Activated naive CD8-positive, alpha-beta T cell (primary cell): ENCODE measurements around the gene PARVG.
A peak's percentile ranks its signal among the peaks of the same experiment; 100 is the strongest.

Source experiments
- H3K27ac Mint-ChIP-seq: one replicate; pipeline ENCODE4 v1.8.0; 2021; ENCODE audit warnings: mixed read lengths
- H3K27me3 Mint-ChIP-seq: one replicate; pipeline ENCODE4 v1.8.0; 2021; ENCODE audit warnings: mixed read lengths
- H3K36me3 Mint-ChIP-seq: one replicate; pipeline ENCODE4 v1.8.0; 2021; ENCODE audit warnings: mixed read lengths
- H3K4me1 Mint-ChIP-seq: one replicate; pipeline ENCODE4 v1.8.0; 2021; ENCODE audit warnings: low read depth, mixed read lengths
- H3K4me3 Mint-ChIP-seq: one replicate; pipeline ENCODE4 v1.8.0; 2021; ENCODE audit warnings: mild to moderate bottlenecking, mixed read lengths
- H3K9me3 Mint-ChIP-seq: one replicate; pipeline ENCODE4 v1.8.0; 2021; ENCODE audit warnings: low read depth, mixed read lengths

The PARVG gene

GRCh38 chr22:44180706-44181032 lies at the start of gene PARVG:
Gene PARVG (plus strand): TSS chr22:44180925. CDS start chr22:44183330, 2,405 bp downstream.
- H3K36me3 Mint-ChIP-seq, result peaks cover 2% of the 10 kb centered on the region
- H3K27me3 Mint-ChIP-seq, result no peaks in the 10 kb centered on the region
- H3K27ac Mint-ChIP-seq, result peak within 1 kb of the TSS; percentile 96
- H3K9me3 Mint-ChIP-seq, result no peaks in the 10 kb centered on the region
- peaks cover 29% of the 10 kb centered on the region for H3K4me1 Mint-ChIP-seq
- H3K4me3 Mint-ChIP-seq, result peak within 1 kb of the TSS; percentile 90

- peaks cover 4% of the 10 kb centered on the region for H3K27me3 Mint-ChIP-seq
- H3K4me1 Mint-ChIP-seq, result no peaks in the 10 kb centered on the region
- no peak overlapping the region for H3K27ac Mint-ChIP-seq
- peaks cover 8% of the 10 kb centered on the region for H3K9me3 Mint-ChIP-seq
- peaks cover 13% of the 10 kb centered on the region for H3K36me3 Mint-ChIP-seq
- H3K4me3 Mint-ChIP-seq, result no peak overlapping the region
Measured at GRCh38 chr22:44131412-44131811, 49.3 kb upstream of the PARVG start.

- Mint-ChIP-seq H3K4me1 (no peaks in the 10 kb centered on the region), H3K27ac (no peak overlapping the region), H3K4me3 (no peak overlapping the region), H3K27me3 (peaks cover 4% of the 10 kb centered on the region), H3K36me3 (peaks cover 15% of the 10 kb centered on the region), H3K9me3 (peaks cover 7% of the 10 kb centered on the region)
Measured at GRCh38 chr22:44131989-44132685, 48.6 kb upstream of the PARVG start.

GRCh38 chr22:44132724-44133123 lies 48.0 kb upstream of the PARVG start:
- H3K27ac Mint-ChIP-seq, result no peak overlapping the region
- peaks cover 4% of the 10 kb centered on the region for H3K27me3 Mint-ChIP-seq
- H3K4me1 Mint-ChIP-seq, result no peaks in the 10 kb centered on the region
- H3K9me3 Mint-ChIP-seq, result peaks cover 3% of the 10 kb centered on the region
- H3K36me3 Mint-ChIP-seq, result peaks cover 13% of the 10 kb centered on the region
- H3K4me3 Mint-ChIP-seq, result no peak overlapping the region

- Mint-ChIP-seq H3K36me3 (peaks cover 13% of the 10 kb centered on the region), H3K4me1 (no peaks in the 10 kb centered on the region), H3K9me3 (peaks cover 3% of the 10 kb centered on the region), H3K27ac (no peak overlapping the region), H3K27me3 (peaks cover 4% of the 10 kb centered on the region), H3K4me3 (no peak overlapping the region)
Measured at GRCh38 chr22:44133161-44133560, 47.6 kb upstream of the PARVG start.

- Mint-ChIP-seq H3K4me1 (no peaks in the 10 kb centered on the region), H3K9me3 (peaks cover 3% of the 10 kb centered on the region), H3K4me3 (no peak overlapping the region), H3K27me3 (peaks cover 4% of the 10 kb centered on the region), H3K27ac (no peak overlapping the region), H3K36me3 (peaks cover 13% of the 10 kb centered on the region)
Measured at GRCh38 chr22:44133901-44134571, 46.7 kb upstream of the PARVG start.

- Mint-ChIP-seq H3K27ac (no peak overlapping the region), H3K36me3 (peaks cover 13% of the 10 kb centered on the region), H3K4me3 (no peak overlapping the region), H3K27me3 (peaks cover 4% of the 10 kb centered on the region), H3K4me1 (no peaks in the 10 kb centered on the region), H3K9me3 (peaks cover 3% of the 10 kb centered on the region)
Measured at GRCh38 chr22:44136112-44136511, 44.6 kb upstream of the PARVG start.

GRCh38 chr22:44136786-44137185 lies 43.9 kb upstream of the PARVG start:
- no peak overlapping the region for H3K4me3 Mint-ChIP-seq
- H3K27ac Mint-ChIP-seq, result no peak overlapping the region
- H3K36me3 Mint-ChIP-seq, result peaks cover 13% of the 10 kb centered on the region

GRCh38 chr22:44137415-44137814 lies 43.3 kb upstream of the PARVG start:
- Mint-ChIP-seq H3K36me3 (peaks cover 13% of the 10 kb centered on the region), H3K27me3 (peaks cover 4% of the 10 kb centered on the region), H3K4me3 (no peak overlapping the region), H3K27ac (no peak overlapping the region), H3K9me3 (peaks cover 3% of the 10 kb centered on the region), H3K4me1 (no peaks in the 10 kb centered on the region)

More at GRCh38 chr22:44136786-44137185, 43.9 kb upstream of the PARVG start:
- Mint-ChIP-seq H3K27me3 (peaks cover 4% of the 10 kb centered on the region), H3K4me1 (no peaks in the 10 kb centered on the region), H3K9me3 (peaks cover 3% of the 10 kb centered on the region)

GRCh38 chr22:44139773-44140172 lies 41.0 kb upstream of the PARVG start:
- Mint-ChIP-seq H3K4me3 (no peak overlapping the region), H3K36me3 (peaks cover 13% of the 10 kb centered on the region), H3K4me1 (no peaks in the 10 kb centered on the region), H3K9me3 (peaks cover 3% of the 10 kb centered on the region), H3K27me3 (peaks cover 4% of the 10 kb centered on the region), H3K27ac (no peak overlapping the region)

GRCh38 chr22:44142421-44143104 lies 38.2 kb upstream of the PARVG start:
- Mint-ChIP-seq H3K9me3 (no peaks in the 10 kb centered on the region), H3K4me1 (no peaks in the 10 kb centered on the region), H3K4me3 (no peak overlapping the region), H3K36me3 (peaks cover 2% of the 10 kb centered on the region), H3K27ac (no peak overlapping the region), H3K27me3 (no peaks in the 10 kb centered on the region)

GRCh38 chr22:44143105-44143474 lies 37.6 kb upstream of the PARVG start:
- H3K36me3 Mint-ChIP-seq, result no peaks in the 10 kb centered on the region
- no peak overlapping the region for H3K4me3 Mint-ChIP-seq
- no peaks in the 10 kb centered on the region for H3K9me3 Mint-ChIP-seq
- H3K27me3 Mint-ChIP-seq, result peaks cover 1% of the 10 kb centered on the region
- H3K4me1 Mint-ChIP-seq, result no peaks in the 10 kb centered on the region
- H3K27ac Mint-ChIP-seq, result no peak overlapping the region

GRCh38 chr22:44143579-44143978 lies 37.1 kb upstream of the PARVG start:
- peaks cover 1% of the 10 kb centered on the region for H3K27me3 Mint-ChIP-seq
- no peaks in the 10 kb centered on the region for H3K4me1 Mint-ChIP-seq
- no peak overlapping the region for H3K4me3 Mint-ChIP-seq
- no peaks in the 10 kb centered on the region for H3K9me3 Mint-ChIP-seq
- H3K36me3 Mint-ChIP-seq, result no peaks in the 10 kb centered on the region
- no peak overlapping the region for H3K27ac Mint-ChIP-seq

GRCh38 chr22:44144046-44144569 lies 36.6 kb upstream of the PARVG start:
- no peak overlapping the region for H3K4me3 Mint-ChIP-seq
- H3K36me3 Mint-ChIP-seq, result no peaks in the 10 kb centered on the region
- peaks cover 1% of the 10 kb centered on the region for H3K27me3 Mint-ChIP-seq
- no peaks in the 10 kb centered on the region for H3K4me1 Mint-ChIP-seq
- no peaks in the 10 kb centered on the region for H3K9me3 Mint-ChIP-seq
- no peak overlapping the region for H3K27ac Mint-ChIP-seq

- H3K4me3 Mint-ChIP-seq, result no peak overlapping the region
- H3K4me1 Mint-ChIP-seq, result no peaks in the 10 kb centered on the region
- H3K27ac Mint-ChIP-seq, result no peak overlapping the region
- no peaks in the 10 kb centered on the region for H3K9me3 Mint-ChIP-seq
- H3K27me3 Mint-ChIP-seq, result peaks cover 3% of the 10 kb centered on the region
- H3K36me3 Mint-ChIP-seq, result no peaks in the 10 kb centered on the region
Measured at GRCh38 chr22:44145544-44145943, 35.2 kb upstream of the PARVG start.
